H1 (cell line): ENCODE data around the gene TBC1D13. TPM values are rescaled to one million over a fixed set of nuclear protein-coding genes. Genes with fewer than 3 reads are reported as not detected.

Experiments used
- CTCF ChIA-PET: fragments of 300-600 bp; sonication (Branson Sonifier 250); formaldehyde crosslinking; loops from one replicate; lab custom pipeline; 2021; ENCODE audit not compliant: partially characterized antibody; lab: Charles Lee
- POLR2A ChIA-PET: fragments of 300-600 bp; sonication (Branson Sonifier 250); formaldehyde crosslinking; loops from one replicate; lab custom pipeline; 2021; ENCODE audit warnings: inconsistent platforms; ENCODE audit not compliant: partially characterized antibody; lab: Charles Lee
- DNase-seq, 2 experiments: peaks; one replicate each; pipeline versions ENCODE4 v3.0.0 to v3.0.0-alpha.2; 2010 to 2022; ENCODE audit warnings: low spot score in 2 of 2, low read depth in 1 of 2, mixed read lengths in 1 of 2
- FAIRE-seq: peaks from 2 replicates; lab custom pipeline; 2011; peaks lifted over from hg19 to GRCh38; lab: Jason Lieb, UNC
- H2AFZ ChIP-seq: 2 replicates; pipeline ENCODE4 v1.8.1; 2012; ENCODE audit warnings: low read length, inconsistent platforms
- H2AK5ac ChIP-seq: 2 replicates; pipeline ENCODE4 v1.6.1; 2013; ENCODE audit warnings: low read depth, low read length
- H2BK120ac ChIP-seq: replicated peaks from 2 replicates; pipeline ENCODE3; 2013; ENCODE audit warnings: low read depth, low read length, inconsistent platforms
- H2BK12ac ChIP-seq: 2 replicates; pipeline ENCODE4 v1.6.1; 2013; ENCODE audit warnings: low read depth, low read length
- H2BK15ac ChIP-seq: 2 replicates; pipeline ENCODE4 v1.6.1; 2013; ENCODE audit warnings: low read length
- H2BK20ac ChIP-seq: 2 replicates; pipeline ENCODE4 v1.6.1; 2013; ENCODE audit warnings: low read length
- H2BK5ac ChIP-seq: 2 replicates; pipeline ENCODE4 v1.6.1; 2013; ENCODE audit warnings: low read depth, low read length
- H3K14ac ChIP-seq: 2 replicates; pipeline ENCODE4 v1.6.1; 2013; ENCODE audit warnings: inconsistent platforms; ENCODE audit not compliant: insufficient read length
- H3K18ac ChIP-seq: 2 replicates; pipeline ENCODE4 v1.6.1; 2013; ENCODE audit warnings: low read length; ENCODE audit errors: extremely low read depth
- H3K23ac ChIP-seq: 2 replicates; pipeline ENCODE4 v1.6.1; 2013; ENCODE audit warnings: inconsistent platforms; ENCODE audit not compliant: insufficient read length
- H3K23me2 ChIP-seq: 2 replicates; pipeline ENCODE4 v1.6.1; 2013; ENCODE audit warnings: low read depth, low read length
- H3K27ac ChIP-seq: 2 replicates; pipeline ENCODE4 v1.6.1; 2011; ENCODE audit warnings: low read depth, low read length, inconsistent platforms
- H3K27me3 ChIP-seq, 4 experiments: replicated peaks in 1 of 4; 1 replicate in 1 of 4; 2 replicates in 3 of 4; pipeline versions ENCODE4 v1.6.1 to v1.8.1; 2011 to 2013; ENCODE audit warnings: low read length in 3 of 4, mild to moderate bottlenecking in 3 of 4, inconsistent platforms in 2 of 4, mixed read lengths in 2 of 4, moderate library complexity in 1 of 4; ENCODE audit not compliant: control insufficient read depth in 3 of 4, insufficient read depth in 3 of 4; ENCODE audit errors: extremely low read depth in 1 of 4
- H3K36me3 ChIP-seq, 4 experiments: 2 replicates each; pipeline versions ENCODE4 v1.6.1 to v1.8.1; 2011 to 2013; ENCODE audit warnings: mild to moderate bottlenecking in 4 of 4, low read length in 3 of 4, moderate library complexity in 2 of 4, control low read depth in 1 of 4, inconsistent platforms in 1 of 4; ENCODE audit not compliant: insufficient read depth in 4 of 4, control insufficient read depth in 2 of 4
- H3K4ac ChIP-seq: replicated peaks from 2 replicates; pipeline ENCODE3; 2013; ENCODE audit warnings: low read length, low read depth, mixed read lengths, inconsistent platforms; ENCODE audit not compliant: insufficient read length
- H3K4me1 ChIP-seq, 4 experiments: replicated peaks in 1 of 4; 1 replicate in 1 of 4; 2 replicates in 3 of 4; pipeline versions ENCODE4 v1.6.1 to v1.8.1; 2011 to 2013; ENCODE audit warnings: low read length in 3 of 4, inconsistent platforms in 2 of 4, mixed read lengths in 1 of 4; ENCODE audit not compliant: insufficient read depth in 4 of 4, control insufficient read depth in 3 of 4
- H3K4me2 ChIP-seq, 2 experiments: 2 replicates each; pipeline versions ENCODE4 v1.6.1 to v1.8.1; 2011 to 2013; ENCODE audit warnings: low read depth in 2 of 2, low read length in 2 of 2, control low read depth in 1 of 2, inconsistent platforms in 1 of 2, mild to moderate bottlenecking in 1 of 2; ENCODE audit not compliant: insufficient read depth in 1 of 2
- H3K4me3 ChIP-seq, 4 experiments: fragments of 200-600, 300-600 bp in 1 of 4; sonication (generic), shearing (Covaris generic), sonication (Bioruptor Twin) in 1 of 4; 2 replicates each; pipeline versions ENCODE4 v1.5.1 to v1.8.1; 2011 to 2016; ENCODE audit warnings: low read length in 4 of 4, low read depth in 3 of 4, control low read depth in 2 of 4, inconsistent platforms in 2 of 4, mild to moderate bottlenecking in 2 of 4, mixed read lengths in 1 of 4, moderate library complexity in 1 of 4; ENCODE audit not compliant: insufficient read depth in 2 of 4; ENCODE audit errors: extremely low read depth in 1 of 4
- H3K56ac ChIP-seq: replicated peaks from 2 replicates; pipeline ENCODE3; 2013; ENCODE audit warnings: low read depth, mild to moderate bottlenecking, mixed read lengths, low read length, inconsistent platforms; ENCODE audit not compliant: insufficient read length
- H3K79me1 ChIP-seq: 2 replicates; pipeline ENCODE4 v1.6.1; 2013; ENCODE audit warnings: low read depth, low read length, control low read depth
- H3K79me2 ChIP-seq, 2 experiments: 2 replicates each; pipeline versions ENCODE4 v1.6.1 to v1.8.1; 2012 to 2013; ENCODE audit warnings: low read length in 2 of 2, mild to moderate bottlenecking in 2 of 2, inconsistent platforms in 1 of 2; ENCODE audit not compliant: insufficient read depth in 2 of 2, control insufficient read depth in 1 of 2
- H3K9ac ChIP-seq, 4 experiments: replicated peaks in 1 of 4; 1 replicate in 1 of 4; 2 replicates in 3 of 4; pipeline versions ENCODE4 v1.6.1 to v1.8.1; 2011 to 2013; ENCODE audit warnings: low read depth in 3 of 4, low read length in 3 of 4, control low read depth in 2 of 4, mild to moderate bottlenecking in 2 of 4, moderate library complexity in 2 of 4, inconsistent platforms in 1 of 4; ENCODE audit errors: extremely low read depth in 1 of 4
- H3K9me3 ChIP-seq, 2 experiments: 2 replicates each; pipeline versions ENCODE4 v1.6.1 to v1.8.1; 2012 to 2013; ENCODE audit warnings: mild to moderate bottlenecking in 2 of 2, moderate library complexity in 2 of 2, control low read depth in 1 of 2, inconsistent platforms in 1 of 2, low read depth in 1 of 2, low read length in 1 of 2, mixed read lengths in 1 of 2; ENCODE audit not compliant: insufficient read depth in 2 of 2
- H4K20me1 ChIP-seq, 2 experiments: replicated peaks in 1 of 2; 2 replicates each; pipeline versions ENCODE3 to v1.8.1; 2011 to 2013; ENCODE audit warnings: inconsistent platforms in 2 of 2, low read length in 2 of 2, mild to moderate bottlenecking in 1 of 2; ENCODE audit not compliant: insufficient read depth in 2 of 2, control insufficient read depth in 1 of 2
- H4K5ac ChIP-seq: 2 replicates; pipeline ENCODE4 v1.6.1; 2013; ENCODE audit warnings: low read length, low read depth, mixed read lengths, inconsistent platforms; ENCODE audit not compliant: insufficient read length
- H4K8ac ChIP-seq: 2 replicates; pipeline ENCODE4 v1.8.0; 2013; ENCODE audit warnings: mild to moderate bottlenecking, moderate library complexity, low read length, inconsistent platforms; ENCODE audit not compliant: insufficient read depth; ENCODE audit errors: extremely low read depth
- H4K91ac ChIP-seq: replicated peaks from 2 replicates; pipeline ENCODE3; 2013; ENCODE audit warnings: low read length, mixed read lengths, inconsistent platforms; ENCODE audit not compliant: insufficient read length
- JUN ChIP-seq: IDR thresholded peaks from 2 replicates; pipeline ENCODE4 v1.6.1; 2011; ENCODE audit warnings: low read depth, mild to moderate bottlenecking, improper control_type of control experiment, low read length
- KDM1A ChIP-seq: fragments of 200-600, 300-600 bp; sonication (generic); IDR thresholded peaks from 2 replicates; pipeline ENCODE4 v1.7.1; 2016; ENCODE audit warnings: mild to moderate bottlenecking, low read length, borderline replicate concordance
- KDM5A ChIP-seq: fragments of 200-600 bp; IDR thresholded peaks from 2 replicates; pipeline ENCODE4 v1.7.1; 2012; ENCODE audit warnings: mild to moderate bottlenecking, low read length, inconsistent platforms, mixed read lengths
- PHF8 ChIP-seq: fragments of 200-600 bp; sonication (generic); conservative IDR thresholded peaks from 2 replicates; pipeline ENCODE4 v1.7.1; 2012; ENCODE audit warnings: low read depth, mild to moderate bottlenecking, inconsistent platforms, low read length, moderate library complexity
- RFX5 ChIP-seq: IDR thresholded peaks from 2 replicates; pipeline ENCODE4 v1.6.1; 2011; ENCODE audit warnings: low read depth, low read length, improper control_type of control experiment, borderline replicate concordance
- RNF2 ChIP-seq: fragments of 200-900, 300-1000 bp; sonication (generic); IDR thresholded peaks from 2 replicates; pipeline ENCODE4 v1.7.1; 2016; ENCODE audit warnings: borderline replicate concordance, low read depth, mild to moderate bottlenecking, antibody characterized with exemption, low read length; ENCODE audit not compliant: poor library complexity, severe bottlenecking; ENCODE audit errors: missing control alignments
- TEAD4 ChIP-seq: IDR thresholded peaks from 2 replicates; pipeline ENCODE4 v1.6.1; 2012; ENCODE audit warnings: low read depth, low read length, inconsistent platforms, mixed read lengths
- WGBS, 2 experiments: shearing (Covaris generic) in 1 of 2; methylation state at CpG; one replicate each; pipeline versions ENCODE4 v1.1.6 to v1.1.7; 2013 to 2015; ENCODE audit warnings: low lambda C conversion rate in 2 of 2, mixed read lengths in 2 of 2, inconsistent platforms in 1 of 2, low coverage in 1 of 2, missing lambda C conversion rate in 1 of 2; ENCODE audit not compliant: insufficient replicate concordance in 2 of 2, insufficient coverage in 1 of 2, insufficient read length in 1 of 2; ENCODE audit errors: extremely low coverage in 1 of 2, missing lambda C conversion rate in 1 of 2; 5-methylcytosine and 5-hydroxymethylcytosine counted together
- polyA plus RNA-seq, 7 experiments: library from polyadenylated mRNA; depleted of rRNA in 3 of 7; stranded (reverse) in 5 of 7; unstranded in 2 of 7; fragments of >200 nt in 5 of 7; fragments of 200-250 nt in 2 of 7; gene quantifications; 1 replicate in 5 of 7; 2 replicates in 1 of 7; 4 replicates in 1 of 7; pipeline versions ENCODE4 v1.2.1 to v1.2.3, GENCODE V29; 2011 to 2013; ENCODE audit warnings: missing spikeins in 2 of 7, mixed read lengths in 2 of 7
- total RNA-seq: library from RNA; stranded (reverse); fragmentation: NEBNext Ultra II Directional; extraction: Animal tissue kit (Norgen Biotek cat#: 25700); gene quantifications from 2 replicates; pipeline ENCODE4 v1.2.1, GENCODE V29; 2021
- TF ChIP-seq, protein P1 (sequence below), 3 experiments: IDR thresholded peaks; 1 replicate in 2 of 3; 2 replicates in 1 of 3; pipeline versions ENCODE4 v1.5.1 to v1.6.1; 2011; ENCODE audit warnings: low read length in 3 of 3, mild to moderate bottlenecking in 3 of 3, inconsistent platforms in 2 of 3, low read depth in 1 of 3, moderate library complexity in 1 of 3; ENCODE audit not compliant: insufficient read depth in 1 of 3; ENCODE audit errors: control extremely low read depth in 1 of 3
- TF ChIP-seq, protein P2 (sequence below): IDR thresholded peaks from 2 replicates; pipeline ENCODE4 v1.6.1; 2011; ENCODE audit warnings: low read depth, mild to moderate bottlenecking, low read length; ENCODE audit not compliant: insufficient read depth

Gene TBC1D13
- total and polyA plus RNA-seq, 2 of the 8 experiments (the other 6 are each of a cell fraction or from before 2014, with no cell fraction given) = 21.3 to 24.7 TPM

DNA sequence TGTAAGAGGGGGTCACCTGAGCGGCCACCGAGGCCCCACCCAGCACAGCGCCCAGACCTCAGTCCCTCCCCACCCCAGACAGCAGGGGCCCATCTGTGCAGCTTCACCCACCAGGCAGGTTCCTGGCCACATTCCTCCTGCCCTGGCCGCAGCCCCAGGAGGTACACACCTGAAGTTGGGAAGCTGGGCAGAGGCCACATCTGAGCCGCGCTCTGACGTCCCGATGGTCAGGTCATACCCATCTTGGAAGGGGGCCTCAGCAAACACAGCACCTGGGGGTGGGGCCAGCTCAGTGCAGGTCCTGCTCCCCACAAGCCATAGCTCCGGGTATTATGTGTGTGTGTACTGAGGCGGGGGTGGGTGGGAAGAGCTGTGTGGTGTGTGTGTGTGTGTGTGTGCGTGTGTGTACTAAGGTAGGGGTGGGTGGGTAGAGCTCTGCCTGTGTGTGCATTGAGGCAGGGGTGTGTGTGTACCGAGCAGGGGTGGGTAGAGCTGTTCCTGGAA is 36.9 kb downstream of the TBC1D13 start:
- Histone ChIP-seq H3K23me2 (peaks cover 6% of the 10 kb centered on the region; the same call in 1 of the 2 replicates), H3K18ac (no peak overlapping the region), H3K36me3 (peaks cover 28 to 62% (median 54%) of the 10 kb centered on the region in 4 experiments), H4K5ac (no peak overlapping the region), H3K23ac (no peak overlapping the region), H4K8ac (no peak overlapping the region), H3K79me2 (peaks cover 0 to 6% of the 10 kb centered on the region in 2 experiments; a peak in 1 of 4 replicates), H3K27ac (no peak overlapping the region), H3K9ac (no peak overlapping the region), H2BK12ac (no peak overlapping the region), H2AK5ac (no peak overlapping the region), H4K91ac (no peak overlapping the region), H3K79me1 (no peaks in the 10 kb centered on the region; the same call in 1 of the 2 replicates), H3K4me3 (no peak overlapping the region), H3K4me1 (peaks cover 0 to 11% (median 3%) of the 10 kb centered on the region in 4 experiments; a peak in 3 of 7 replicates), H2BK5ac (no peak overlapping the region), H2BK120ac (no peak overlapping the region), H3K14ac (no peak overlapping the region), H2BK15ac (no peak overlapping the region), H2BK20ac (no peak overlapping the region), H2AFZ (no peak overlapping the region), H3K56ac (no peak overlapping the region), H3K27me3 (no peaks in the 10 kb centered on the region), H4K20me1 (peaks cover 5 to 26% of the 10 kb centered on the region in 2 experiments), H3K4ac (no peak overlapping the region), H3K4me2 (no peak overlapping the region), H3K9me3 (no peaks in the 10 kb centered on the region)
- no peak for DNase-seq
- FAIRE-seq = no peak
- POLR2A ChIA-PET = interaction anchor here (0.9 to 1.8 kb wide), 10 partner anchors 10 to 127 kb away, joined by 3 to 8 read pairs (median 4); partner anchors contain the start of gene PHYHD1
- CTCF ChIA-PET = interaction anchor here (0.6 kb wide), 2 partner anchors 56 to 273 kb away, joined by 3 read pairs; no protein-coding TSS in a partner anchor
- WGBS, 2 experiments = 93% methylated on average over 12 of the region's 12 CpGs; no CpG with 5 or more reads in 1 of the 2 experiments
- no peak for TF ChIP-seq RNF2
- no peak for TF ChIP-seq PHF8
- no peak for TF ChIP-seq TEAD4
- TF ChIP-seq RFX5 = no peak
- TF ChIP-seq, protein P1, sequence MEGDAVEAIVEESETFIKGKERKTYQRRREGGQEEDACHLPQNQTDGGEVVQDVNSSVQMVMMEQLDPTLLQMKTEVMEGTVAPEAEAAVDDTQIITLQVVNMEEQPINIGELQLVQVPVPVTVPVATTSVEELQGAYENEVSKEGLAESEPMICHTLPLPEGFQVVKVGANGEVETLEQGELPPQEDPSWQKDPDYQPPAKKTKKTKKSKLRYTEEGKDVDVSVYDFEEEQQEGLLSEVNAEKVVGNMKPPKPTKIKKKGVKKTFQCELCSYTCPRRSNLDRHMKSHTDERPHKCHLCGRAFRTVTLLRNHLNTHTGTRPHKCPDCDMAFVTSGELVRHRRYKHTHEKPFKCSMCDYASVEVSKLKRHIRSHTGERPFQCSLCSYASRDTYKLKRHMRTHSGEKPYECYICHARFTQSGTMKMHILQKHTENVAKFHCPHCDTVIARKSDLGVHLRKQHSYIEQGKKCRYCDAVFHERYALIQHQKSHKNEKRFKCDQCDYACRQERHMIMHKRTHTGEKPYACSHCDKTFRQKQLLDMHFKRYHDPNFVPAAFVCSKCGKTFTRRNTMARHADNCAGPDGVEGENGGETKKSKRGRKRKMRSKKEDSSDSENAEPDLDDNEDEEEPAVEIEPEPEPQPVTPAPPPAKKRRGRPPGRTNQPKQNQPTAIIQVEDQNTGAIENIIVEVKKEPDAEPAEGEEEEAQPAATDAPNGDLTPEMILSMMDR (IDR thresholded peaks at IDR 0.05; ENCODE audit: control extremely low read depth in 1 of 3, insufficient read depth in 1 of 3, low read depth in 1 of 3, low read length in 3 of 3) = no peak
- TF ChIP-seq JUN = no peak
- no peak for TF ChIP-seq KDM1A
- TF ChIP-seq, protein P2, sequence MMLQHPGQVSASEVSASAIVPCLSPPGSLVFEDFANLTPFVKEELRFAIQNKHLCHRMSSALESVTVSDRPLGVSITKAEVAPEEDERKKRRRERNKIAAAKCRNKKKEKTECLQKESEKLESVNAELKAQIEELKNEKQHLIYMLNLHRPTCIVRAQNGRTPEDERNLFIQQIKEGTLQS = no peak
- TF ChIP-seq KDM5A = no peak
